SH-SY5Y (cell line): ENCODE measurements around the gene TMEM109.

Experiments
- GATA2 ChIP-seq: IDR thresholded peaks from 2 replicates; pipeline ENCODE4 v1.6.1; 2011; ENCODE audit warnings: mild to moderate bottlenecking, low read depth, low read length
- GATA3 ChIP-seq: IDR thresholded peaks from 2 replicates; pipeline ENCODE4 v1.6.1; 2011; ENCODE audit warnings: low read depth, mild to moderate bottlenecking, low read length, moderate library complexity

TMEM109 gene, protein sequence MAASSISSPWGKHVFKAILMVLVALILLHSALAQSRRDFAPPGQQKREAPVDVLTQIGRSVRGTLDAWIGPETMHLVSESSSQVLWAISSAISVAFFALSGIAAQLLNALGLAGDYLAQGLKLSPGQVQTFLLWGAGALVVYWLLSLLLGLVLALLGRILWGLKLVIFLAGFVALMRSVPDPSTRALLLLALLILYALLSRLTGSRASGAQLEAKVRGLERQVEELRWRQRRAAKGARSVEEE

DNA sequence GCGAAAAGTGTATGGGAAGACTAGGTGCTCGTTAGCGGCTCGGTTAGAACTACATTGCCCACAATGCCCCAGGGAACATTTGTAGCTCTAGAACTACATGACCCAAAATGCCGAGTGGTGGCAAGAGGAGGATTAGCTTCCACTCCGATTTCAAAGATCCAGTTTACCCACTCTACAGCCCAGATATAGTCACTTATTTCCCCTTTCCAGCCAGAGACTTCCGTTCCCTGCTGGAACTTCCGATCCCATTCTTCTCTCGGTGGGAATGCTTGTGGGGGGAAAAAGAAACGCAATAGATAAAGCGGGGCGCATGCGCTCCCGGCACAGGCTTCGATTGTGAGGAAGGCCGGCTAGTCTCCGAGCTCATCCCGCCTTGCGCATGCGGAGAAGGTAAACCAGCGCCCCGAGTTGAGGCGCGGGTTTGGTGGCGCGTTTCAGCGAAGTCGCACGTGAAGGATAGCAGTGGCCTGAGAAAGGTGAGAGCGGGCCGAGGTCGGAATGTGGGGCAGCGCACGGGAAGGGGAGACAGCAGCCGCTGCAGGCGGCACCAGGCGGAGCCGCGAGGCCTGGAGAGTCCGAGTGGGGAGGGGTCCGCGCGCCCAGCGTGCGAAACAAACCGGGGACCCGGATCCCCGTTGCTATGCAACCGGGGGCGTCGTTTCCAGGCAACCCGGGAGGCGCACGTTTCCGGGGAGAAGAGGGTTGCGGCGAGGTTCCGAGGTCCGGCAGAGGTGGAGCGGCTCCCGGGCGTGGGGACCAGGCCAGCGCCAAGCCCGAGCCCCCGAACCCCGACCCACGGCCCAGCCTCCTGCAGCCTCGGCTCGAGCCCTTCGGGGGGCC lies at the start of gene TMEM109:
Gene TMEM109 (plus strand): TSS at position 366 of the 840 bp plus-strand sequence. CDS start 5,536 bp downstream, outside the sequence.
- TF ChIP-seq GATA2: peak; percentile 55
- no peak for TF ChIP-seq GATA3

- no peak for TF ChIP-seq GATA3
- TF ChIP-seq GATA2: no peak
Observed at GRCh38 chr11:60864856-60865513, 49.0 kb upstream of the TMEM109 start.

- TF ChIP-seq GATA3: no peak
- no peak for TF ChIP-seq GATA2
Observed at GRCh38 chr11:60866911-60867870, 46.8 kb upstream of the TMEM109 start, which contains the start of gene ZP1. Gene ZP1, plus strand, starts transcription at chr11:60867542. Its CDS starts 20 bp downstream, at chr11:60867562.

GRCh38 chr11:60867871-60868681 lies 45.9 kb upstream of the TMEM109 start:
- TF ChIP-seq GATA3 (no peak), GATA2 (no peak)

- no peak for TF ChIP-seq GATA3
Observed at GRCh38 chr11:60868682-60869450, 45.1 kb upstream of the TMEM109 start.

GRCh38 chr11:60869451-60869825 lies 44.5 kb upstream of the TMEM109 start:
- TF ChIP-seq GATA3 (no peak), GATA2 (no peak)

- TF ChIP-seq GATA3: no peak
- TF ChIP-seq GATA2: no peak
Observed at GRCh38 chr11:60870276-60870675, 43.7 kb upstream of the TMEM109 start.

- TF ChIP-seq GATA2: no peak
- TF ChIP-seq GATA3: no peak
Observed at GRCh38 chr11:60870733-60871377, 43.1 kb upstream of the TMEM109 start.

GRCh38 chr11:60871378-60872061 lies 42.4 kb upstream of the TMEM109 start:
- TF ChIP-seq GATA3: no peak
- no peak for TF ChIP-seq GATA2

DNA sequence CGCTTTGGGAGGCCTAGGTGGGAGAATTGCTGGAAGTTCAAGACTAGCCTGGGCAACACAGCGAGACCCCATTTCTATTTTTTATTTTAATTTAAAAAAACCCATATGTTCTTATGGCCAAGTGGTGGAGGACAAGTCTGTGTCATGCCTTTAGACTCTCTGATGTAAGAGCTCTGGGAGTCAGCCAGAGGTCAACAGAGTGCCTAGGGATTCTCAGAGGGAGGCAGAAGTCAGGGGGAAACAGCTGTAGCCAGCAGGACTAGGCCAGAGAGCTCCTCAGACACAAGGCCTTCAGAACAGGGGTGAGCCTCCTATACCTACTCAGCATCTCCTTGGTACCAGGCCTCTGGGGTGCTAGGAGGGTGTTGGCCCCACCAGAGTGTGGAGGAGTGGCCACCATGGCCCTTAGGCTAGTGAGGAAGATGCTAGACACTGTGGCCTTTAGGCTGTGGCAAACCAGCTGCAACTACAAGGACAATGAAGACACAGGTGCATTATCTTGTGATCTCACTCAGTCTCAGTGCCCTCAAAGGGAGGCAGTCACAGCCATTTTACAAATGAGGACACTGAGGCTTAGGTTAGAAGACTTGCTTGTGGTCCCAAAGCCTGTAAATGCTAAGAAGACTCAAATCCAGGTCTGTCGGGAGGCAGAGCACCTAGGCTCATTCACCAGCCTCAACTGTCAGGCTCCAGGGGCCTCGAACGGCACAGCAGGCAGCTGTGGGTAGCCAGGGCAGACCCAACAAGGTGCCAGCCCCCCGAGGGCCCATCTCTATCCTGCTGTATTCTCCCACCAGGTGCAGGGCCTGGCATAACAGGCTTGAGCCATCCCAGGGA lies 41.6 kb upstream of the TMEM109 start:
- no peak for TF ChIP-seq GATA3
- TF ChIP-seq GATA2: no peak

GRCh38 chr11:60872961-60873524 lies 40.9 kb upstream of the TMEM109 start:
- TF ChIP-seq GATA2: no peak
- no peak for TF ChIP-seq GATA3
